Calu3 (cell line): Measurements from ENCODE around the gene RSF1. TPM values are rescaled to one million over a fixed set of nuclear protein-coding genes. Genes with fewer than 3 reads are reported as not detected.

ENCODE experiments used
- BruUV-seq: library from RNA; stranded (reverse); fragments of 400-500 nt; replicated peaks from 2 replicates; lab custom pipeline; 2021; lab: Mats Ljungman, UMichigan
- CTCF ChIA-PET: fragments of 300-600 bp; sonication (Branson Sonifier 250); formaldehyde crosslinking; loops from one replicate; lab custom pipeline; 2022; ENCODE audit warnings: antibody characterized with exemption; lab: Charles Lee
- DNase-seq: peaks from one replicate; pipeline ENCODE4 v3.0.0; 2022
- H3K27ac Mint-ChIP-seq: one replicate; pipeline ENCODE4 v1.8.0; 2022; ENCODE audit warnings: mixed read lengths; ENCODE audit not compliant: unreplicated experiment
- H3K27me3 Mint-ChIP-seq: one replicate; pipeline ENCODE4 v1.8.0; 2022; ENCODE audit warnings: mixed read lengths; ENCODE audit not compliant: unreplicated experiment
- H3K36me3 Mint-ChIP-seq: one replicate; pipeline ENCODE4 v1.8.0; 2022; ENCODE audit warnings: mild to moderate bottlenecking, moderate library complexity, mixed read lengths; ENCODE audit not compliant: insufficient read depth, unreplicated experiment
- H3K4me1 Mint-ChIP-seq: one replicate; pipeline ENCODE4 v1.8.0; 2022; ENCODE audit warnings: mild to moderate bottlenecking, low read depth, mixed read lengths; ENCODE audit not compliant: unreplicated experiment
- H3K4me3 Mint-ChIP-seq: one replicate; pipeline ENCODE4 v1.8.0; 2022; ENCODE audit warnings: mild to moderate bottlenecking, low read depth, moderate library complexity, mixed read lengths; ENCODE audit not compliant: unreplicated experiment
- H3K9me3 Mint-ChIP-seq: one replicate; pipeline ENCODE4 v1.8.0; 2022; ENCODE audit warnings: low read depth, mixed read lengths; ENCODE audit not compliant: unreplicated experiment
- CTCF ChIP-seq: fragments of 200-600 bp; IDR thresholded peaks from one replicate; pipeline ENCODE4 v1.8.0; 2022; ENCODE audit warnings: antibody characterized with exemption; ENCODE audit not compliant: unreplicated experiment
- intact Hi-C: fragments of 100-400 bp; cut with micrococcal nuclease; formaldehyde crosslinking; loops from one replicate; pipeline ENCODE4 v1.10.0; 2022; ENCODE audit not compliant: unreplicated experiment
- total RNA-seq: library from RNA; stranded (reverse); gene quantifications from 2 replicates; pipeline ENCODE4 v1.2.3, GENCODE V29; 2022

The RSF1 gene
- total RNA-seq, 1 experiment from 2014 or later = 68.5 TPM

DNA sequence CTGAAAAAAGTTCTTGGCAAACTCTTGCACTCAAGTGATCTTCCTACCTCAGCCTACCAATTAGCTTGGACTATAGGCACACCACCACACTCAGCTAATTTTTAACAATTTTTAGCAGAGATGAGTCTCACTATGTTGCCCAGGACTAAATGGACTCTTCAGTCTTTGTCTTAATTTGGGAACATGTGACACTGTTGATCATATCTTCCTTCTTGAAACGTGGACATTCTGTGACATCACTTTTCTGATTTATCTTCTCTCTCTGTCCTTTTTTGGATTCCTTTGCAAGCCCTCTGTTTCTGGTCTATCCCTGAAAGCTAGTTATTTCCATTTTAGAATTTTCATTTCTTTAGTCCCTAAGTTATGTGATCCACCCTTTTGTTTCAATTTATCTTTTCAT lies 42.0 kb downstream of the RSF1 start:
- no peak for TF ChIP-seq CTCF
- intact Hi-C loops = loop anchor here (5.0 kb wide), 1 partner anchor 269 kb away; no protein-coding TSS in a partner anchor
- Mint-ChIP-seq H3K4me3 (no peak overlapping the region), H3K9me3 (no peaks in the 10 kb centered on the region), H3K27ac (no peak overlapping the region), H3K4me1 (no peaks in the 10 kb centered on the region), H3K36me3 (peaks cover 6% of the 10 kb centered on the region), H3K27me3 (no peaks in the 10 kb centered on the region)
- no TSS peak for BruUV-seq
- DNase-seq = no peak
- CTCF ChIA-PET = no interaction called here

DNA sequence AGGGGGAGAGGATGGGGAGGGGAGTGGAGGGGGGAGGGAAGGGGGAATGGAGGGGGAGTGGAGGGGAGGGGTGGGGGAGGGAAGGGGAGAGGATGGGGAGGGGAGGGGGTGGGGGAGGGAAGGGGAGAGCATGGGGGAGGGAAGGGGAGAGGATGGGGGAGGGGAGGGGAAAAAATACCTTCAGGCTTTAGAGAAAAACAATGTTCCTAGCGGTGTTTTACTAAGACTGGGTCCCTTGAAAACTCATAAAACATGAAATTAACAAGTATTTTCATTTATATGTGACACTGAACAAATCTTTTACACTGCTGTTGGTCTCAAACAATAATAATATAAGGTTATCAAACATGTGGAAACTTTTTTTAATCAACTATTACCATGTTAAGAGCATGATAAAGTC lies 42.4 kb downstream of the RSF1 start:
- no peak for TF ChIP-seq CTCF
- BruUV-seq = no TSS peak
- H3K4me3 Mint-ChIP-seq = no peak overlapping the region
- no peak for DNase-seq
- peaks cover 6% of the 10 kb centered on the region for H3K36me3 Mint-ChIP-seq
- intact Hi-C loops = loop anchor here (5.0 kb wide), 1 partner anchor 269 kb away; no protein-coding TSS in a partner anchor
- H3K9me3 Mint-ChIP-seq = no peaks in the 10 kb centered on the region
- CTCF ChIA-PET = no interaction called here
- H3K4me1 Mint-ChIP-seq = no peaks in the 10 kb centered on the region
- H3K27me3 Mint-ChIP-seq = no peaks in the 10 kb centered on the region
- H3K27ac Mint-ChIP-seq = no peak overlapping the region

DNA sequence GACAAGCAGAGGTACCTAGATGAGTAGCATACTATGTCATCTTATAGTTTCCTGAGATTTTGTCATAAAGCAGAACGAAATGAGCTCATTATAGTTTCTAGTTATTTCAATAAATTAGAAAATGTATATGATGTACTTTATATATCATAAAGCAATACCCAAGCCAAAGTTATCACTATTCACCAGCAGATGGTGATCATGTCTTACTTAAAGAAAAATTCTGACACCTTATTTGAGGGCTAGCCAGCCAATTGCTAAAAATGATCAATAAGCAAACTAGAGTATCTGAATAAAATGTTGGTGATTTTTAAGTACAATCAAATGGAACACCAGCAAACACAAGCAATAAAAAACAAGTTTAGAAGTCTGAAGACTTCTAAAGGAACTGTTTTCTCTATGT lies 44.1 kb downstream of the RSF1 start:
- Mint-ChIP-seq H3K4me3 (no peak overlapping the region), H3K4me1 (peaks cover 1% of the 10 kb centered on the region), H3K27me3 (no peaks in the 10 kb centered on the region), H3K9me3 (no peaks in the 10 kb centered on the region), H3K36me3 (no peaks in the 10 kb centered on the region), H3K27ac (no peak overlapping the region)
- CTCF ChIA-PET = interaction anchor here (1.3 kb wide), 1 partner anchor 218 kb away, joined by 7 read pairs; the partner anchor contains the start of gene INTS4
- BruUV-seq = no TSS peak
- DNase-seq = no peak
- no peak for TF ChIP-seq CTCF
- intact Hi-C loops = loop anchor here (1.0 to 5.0 kb wide), 2 partner anchors 224 to 271 kb away; no protein-coding TSS in a partner anchor

- BruUV-seq = no TSS peak
- no peak for TF ChIP-seq CTCF
- Mint-ChIP-seq H3K27ac (no peak overlapping the region), H3K4me1 (peaks cover 6% of the 10 kb centered on the region), H3K36me3 (no peaks in the 10 kb centered on the region), H3K4me3 (no peak overlapping the region), H3K9me3 (no peaks in the 10 kb centered on the region), H3K27me3 (no peaks in the 10 kb centered on the region)
- DNase-seq = no peak
- CTCF ChIA-PET = interaction anchor here (1.3 kb wide), 1 partner anchor 219 kb away, joined by 7 read pairs; the partner anchor contains the start of gene INTS4
- intact Hi-C loops = loop anchor here (1.0 to 5.0 kb wide), 2 partner anchors 224 to 271 kb away; no protein-coding TSS in a partner anchor
Measured at GRCh38 chr11:77775936-77776335, 44.6 kb downstream of the RSF1 start.
